Esophagus mucosa (tissue), 1 donor: Measurements from ENCODE around the gene PRRC2B. TPM values are rescaled to one million over a fixed set of nuclear protein-coding genes. Genes with fewer than 3 reads are reported as not detected.

Experiments
- ATAC-seq: fragments of 200-7000 bp; cut with Tn5 transposase; one replicate; pipeline ENCODE4 v1.9.1; 2020
- total RNA-seq: library from RNA; stranded (reverse); gene quantifications from one replicate; pipeline ENCODE4 v1.2.4, GENCODE V29; 2023
- donor health status: DM: yes; HTN: yes; CAD: no.

PRRC2B gene
- total RNA-seq, 1 donor from 2014 or later, result 82.9 TPM

- no peak for ATAC-seq
Measured at GRCh38 chr9:131473891-131474290, 80.0 kb downstream of the PRRC2B start.

GRCh38 chr9:131474711-131475110 lies 80.8 kb downstream of the PRRC2B start:
- no peak for ATAC-seq

GRCh38 chr9:131475111-131475955 lies 81.4 kb downstream of the PRRC2B start:
- ATAC-seq, result no peak

- ATAC-seq, result no peak
Measured at GRCh38 chr9:131475956-131476776, 82.3 kb downstream of the PRRC2B start.

GRCh38 chr9:131476777-131477345 lies 83.0 kb downstream of the PRRC2B start:
- no peak for ATAC-seq

- ATAC-seq, result no peak
Measured at GRCh38 chr9:131477367-131477766, 83.5 kb downstream of the PRRC2B start.

GRCh38 chr9:131477816-131478419 lies 84.0 kb downstream of the PRRC2B start:
- no peak for ATAC-seq

- no peak for ATAC-seq
Measured at GRCh38 chr9:131478421-131478868, 84.6 kb downstream of the PRRC2B start.

- no peak for ATAC-seq
Measured at GRCh38 chr9:131478911-131479310, 85.0 kb downstream of the PRRC2B start.

- ATAC-seq, result no peak
Measured at GRCh38 chr9:131480258-131480657, 86.4 kb downstream of the PRRC2B start.

- ATAC-seq, result peak; percentile 87
Measured at GRCh38 chr9:131481441-131482342, 87.8 kb downstream of the PRRC2B start.

- no peak for ATAC-seq
Measured at GRCh38 chr9:131482343-131483006, 88.6 kb downstream of the PRRC2B start.

GRCh38 chr9:131483319-131484050 lies 89.6 kb downstream of the PRRC2B start:
- peak; percentile 67 for ATAC-seq

- no peak for ATAC-seq
Measured at GRCh38 chr9:131484051-131484445, 90.2 kb downstream of the PRRC2B start.

- ATAC-seq, result no peak
Measured at GRCh38 chr9:131484560-131485185, 90.8 kb downstream of the PRRC2B start.

- ATAC-seq, result peak; percentile 22
Measured at GRCh38 chr9:131485206-131485605, 91.3 kb downstream of the PRRC2B start.

GRCh38 chr9:131485728-131486422 lies 92.0 kb downstream of the PRRC2B start:
- ATAC-seq, result no peak

GRCh38 chr9:131487001-131487400 lies 93.1 kb downstream of the PRRC2B start:
- ATAC-seq, result no peak

GRCh38 chr9:131487621-131488031 lies 93.7 kb downstream of the PRRC2B start:
- no peak for ATAC-seq
